ENCODE results near the gene HSPA6.
"Not testable (repeated sequence)": the region's sequence is repeated elsewhere in the genome, so short reads cannot be mapped to it uniquely, and the experiment has no call there.

Gene HSPA6

DNA sequence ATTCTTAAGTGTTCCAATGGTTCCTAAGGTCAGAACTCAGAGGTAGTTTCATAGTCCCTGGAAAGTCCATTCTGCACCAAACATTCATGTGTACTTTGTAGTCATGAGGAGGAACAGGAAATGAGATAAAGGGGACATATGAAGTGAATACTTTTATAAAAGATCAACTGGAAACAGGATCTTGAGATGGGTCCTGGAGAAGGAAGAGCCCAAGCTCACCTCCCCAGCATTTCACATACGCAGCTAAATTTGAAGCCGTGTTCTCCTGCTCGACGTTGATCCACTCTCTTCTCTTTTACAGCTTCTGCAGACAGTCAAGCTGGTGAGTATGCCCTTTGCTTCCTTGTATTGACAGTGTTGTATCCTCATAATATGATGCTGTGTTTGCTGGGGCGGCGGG, 18.7 kb upstream of the HSPA6 start:
- DNase-seq = no peak

DNA sequence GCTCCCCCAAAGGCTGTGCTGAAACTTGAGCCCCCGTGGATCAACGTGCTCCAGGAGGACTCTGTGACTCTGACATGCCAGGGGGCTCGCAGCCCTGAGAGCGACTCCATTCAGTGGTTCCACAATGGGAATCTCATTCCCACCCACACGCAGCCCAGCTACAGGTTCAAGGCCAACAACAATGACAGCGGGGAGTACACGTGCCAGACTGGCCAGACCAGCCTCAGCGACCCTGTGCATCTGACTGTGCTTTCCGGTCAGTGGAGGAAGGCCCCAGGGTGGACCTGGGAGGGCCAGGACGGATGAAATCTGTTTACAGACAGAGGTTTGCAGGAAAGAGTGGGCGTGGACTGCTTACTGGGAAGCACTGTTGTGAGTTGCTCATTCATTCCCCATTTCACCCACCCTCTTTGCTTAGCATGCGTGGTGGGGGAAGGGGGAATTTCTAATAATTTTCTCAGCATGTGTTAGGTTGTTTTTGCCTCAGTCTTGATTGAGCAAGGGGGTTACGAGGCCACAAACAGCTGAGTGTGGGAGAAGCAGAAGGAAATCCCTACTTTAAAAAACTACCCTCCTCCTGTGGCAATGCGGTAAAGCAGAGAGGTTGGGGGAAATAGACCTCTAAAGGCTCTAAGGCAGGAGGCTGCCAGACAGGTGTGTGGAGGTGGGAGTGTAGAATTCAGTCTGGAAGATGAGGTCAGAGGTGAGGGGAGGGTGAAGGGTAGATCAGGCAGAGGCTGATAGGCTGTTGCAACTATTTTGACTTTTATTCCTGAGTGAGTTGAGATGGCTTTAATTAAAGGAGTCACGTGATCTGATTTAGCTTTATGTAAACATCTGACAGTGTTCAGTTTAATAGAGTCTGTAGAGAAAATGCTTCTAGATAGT, 17.8 kb upstream of the HSPA6 start:
- DNase-seq = no peak

DNA sequence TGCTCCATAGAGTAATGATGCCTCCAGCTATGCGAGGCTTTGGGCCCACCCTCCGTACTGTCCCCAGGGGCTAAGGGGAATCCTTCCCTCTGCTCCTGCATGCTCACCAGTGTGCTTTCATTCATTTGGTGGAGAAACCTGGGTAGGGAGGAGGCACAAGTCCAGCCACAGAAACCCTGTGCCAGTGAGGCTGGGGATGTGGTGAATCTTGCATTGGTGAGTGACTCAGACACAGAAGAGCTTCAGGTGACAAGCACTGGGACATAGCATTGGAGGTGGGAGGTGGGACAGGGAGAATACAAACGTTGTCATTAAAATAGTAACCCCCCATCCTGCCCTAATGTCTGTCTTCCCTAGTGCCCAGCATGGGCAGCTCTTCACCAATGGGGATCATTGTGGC, 13.9 kb upstream of the HSPA6 start:
- no peak for DNase-seq

DNA sequence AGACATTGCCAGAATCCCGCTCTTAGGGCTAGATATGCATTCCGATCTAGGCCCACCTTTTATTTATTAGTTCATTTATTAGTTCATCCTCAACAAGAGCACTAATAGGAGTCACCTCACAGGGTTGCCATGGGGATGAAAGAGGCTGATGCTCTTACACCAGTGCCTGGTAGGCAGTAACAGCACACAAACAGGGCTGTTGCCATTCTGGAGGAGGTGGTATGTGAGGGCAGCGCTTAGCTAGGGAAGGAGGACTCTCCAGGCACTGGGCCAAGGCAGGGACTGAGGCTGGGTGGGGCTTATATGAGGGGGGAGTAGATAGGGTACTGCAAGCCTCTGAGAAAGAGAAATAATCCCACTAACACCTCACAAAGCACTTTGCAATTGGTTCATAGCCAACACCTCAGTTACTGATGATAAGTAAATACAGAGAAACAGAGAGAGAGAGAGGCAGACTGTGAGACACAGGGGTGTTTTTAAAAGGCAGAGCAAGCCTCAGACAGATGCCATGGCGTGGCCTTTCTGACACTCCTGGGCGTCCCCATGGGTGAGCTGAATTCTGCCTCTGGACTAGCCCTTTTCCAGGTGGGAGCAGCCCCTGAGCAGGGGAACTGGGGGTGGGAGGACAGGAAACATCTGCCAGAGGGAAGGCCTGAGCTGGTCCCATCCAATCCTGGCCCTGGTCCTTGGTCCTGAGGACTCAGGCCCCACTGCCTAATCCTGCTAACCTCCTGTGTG, 13.2 kb upstream of the HSPA6 start:
- DNase-seq = no peak

DNA sequence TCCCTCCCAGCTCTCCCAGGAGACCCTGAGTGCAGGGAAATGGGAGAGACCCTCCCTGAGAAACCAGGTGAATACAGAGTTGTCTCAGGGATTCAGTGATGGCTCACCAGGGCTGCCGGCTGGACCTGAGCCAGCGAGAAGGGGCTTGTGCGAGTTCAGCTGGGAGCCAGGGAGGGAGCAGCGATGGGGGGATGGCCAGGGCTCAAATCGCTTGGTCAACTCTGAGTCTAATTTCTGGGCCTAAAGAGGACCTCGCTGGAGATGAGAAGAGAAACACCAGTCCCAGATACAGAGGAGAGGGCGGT, 12.6 kb upstream of the HSPA6 start:
- DNase-seq = no peak

DNA sequence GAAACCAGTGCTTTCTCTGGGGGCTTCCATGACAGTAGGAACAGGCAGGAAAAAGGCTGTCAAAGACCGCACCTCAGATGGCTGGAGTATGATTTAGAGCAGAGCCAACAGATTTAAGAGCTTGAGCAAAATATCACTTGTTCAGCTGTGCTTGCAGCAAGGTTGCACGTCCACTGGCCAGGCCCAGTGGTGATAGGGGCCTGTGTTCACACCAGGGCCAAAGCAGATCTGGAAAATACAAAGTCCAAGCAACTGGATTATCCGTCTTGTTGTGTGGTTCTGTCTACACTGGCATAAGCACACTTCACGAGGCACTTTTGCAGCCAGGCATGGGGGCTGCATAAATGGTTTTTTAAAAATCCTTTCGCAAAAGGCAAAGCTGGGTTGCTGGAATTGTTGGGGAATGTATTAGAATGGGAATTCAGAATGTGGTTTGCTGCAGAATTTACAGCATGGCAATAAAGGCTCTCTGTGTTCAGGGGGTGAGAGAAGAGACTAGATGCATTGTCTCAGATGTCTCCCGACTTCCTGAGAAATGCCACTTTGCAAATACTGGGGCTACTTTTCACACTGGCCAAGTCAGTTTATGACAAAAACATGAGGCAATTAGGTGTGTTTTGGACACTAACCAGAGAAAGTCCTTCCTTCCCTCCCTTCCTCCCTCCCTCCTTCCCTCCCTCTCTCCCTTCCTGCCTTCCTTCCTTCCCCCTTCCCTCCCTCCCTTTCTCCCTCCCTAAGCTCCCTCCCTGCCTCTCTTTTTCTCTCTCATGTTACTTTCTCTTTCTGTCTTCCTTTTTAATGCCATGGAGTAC, 11.5 kb upstream of the HSPA6 start:
- DNase-seq = not testable (repeated sequence)

DNA sequence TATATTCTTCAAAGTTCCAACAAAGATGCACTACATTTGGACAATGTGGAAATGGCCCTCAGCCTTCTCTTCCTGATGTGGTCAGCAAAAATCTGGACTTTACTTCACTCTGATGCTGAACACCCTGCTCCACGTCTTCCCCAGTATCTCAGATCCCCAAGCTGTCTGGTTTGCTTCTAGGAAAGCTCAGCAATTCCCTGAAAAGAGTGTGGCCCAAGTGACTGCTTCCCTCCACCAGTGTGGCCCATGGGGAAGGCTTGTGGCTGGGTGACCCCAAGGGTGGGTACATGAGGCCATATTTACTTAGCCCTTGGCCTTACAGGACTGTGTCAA, 10.9 kb upstream of the HSPA6 start:
- DNase-seq = not testable (repeated sequence)

DNA sequence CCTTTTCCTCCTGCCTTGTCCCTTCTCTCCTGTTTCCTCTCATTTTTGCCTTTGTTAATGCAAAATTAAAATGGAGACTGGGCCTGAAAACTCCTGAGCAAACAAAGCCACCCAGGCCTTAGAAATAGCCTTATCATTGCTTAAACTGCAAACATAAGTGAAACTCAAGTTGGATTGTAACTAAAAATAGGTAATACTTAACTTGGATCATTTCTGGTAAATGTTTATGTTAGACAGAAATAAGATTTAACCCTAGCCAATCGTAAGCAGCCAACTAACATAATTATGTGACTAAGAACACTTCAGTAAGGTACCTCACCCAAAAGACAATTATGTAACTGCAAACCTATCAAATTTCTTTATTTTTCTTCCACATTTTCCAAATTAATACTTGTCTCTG, 10.4 kb upstream of the HSPA6 start:
- not testable (repeated sequence) for DNase-seq

DNA sequence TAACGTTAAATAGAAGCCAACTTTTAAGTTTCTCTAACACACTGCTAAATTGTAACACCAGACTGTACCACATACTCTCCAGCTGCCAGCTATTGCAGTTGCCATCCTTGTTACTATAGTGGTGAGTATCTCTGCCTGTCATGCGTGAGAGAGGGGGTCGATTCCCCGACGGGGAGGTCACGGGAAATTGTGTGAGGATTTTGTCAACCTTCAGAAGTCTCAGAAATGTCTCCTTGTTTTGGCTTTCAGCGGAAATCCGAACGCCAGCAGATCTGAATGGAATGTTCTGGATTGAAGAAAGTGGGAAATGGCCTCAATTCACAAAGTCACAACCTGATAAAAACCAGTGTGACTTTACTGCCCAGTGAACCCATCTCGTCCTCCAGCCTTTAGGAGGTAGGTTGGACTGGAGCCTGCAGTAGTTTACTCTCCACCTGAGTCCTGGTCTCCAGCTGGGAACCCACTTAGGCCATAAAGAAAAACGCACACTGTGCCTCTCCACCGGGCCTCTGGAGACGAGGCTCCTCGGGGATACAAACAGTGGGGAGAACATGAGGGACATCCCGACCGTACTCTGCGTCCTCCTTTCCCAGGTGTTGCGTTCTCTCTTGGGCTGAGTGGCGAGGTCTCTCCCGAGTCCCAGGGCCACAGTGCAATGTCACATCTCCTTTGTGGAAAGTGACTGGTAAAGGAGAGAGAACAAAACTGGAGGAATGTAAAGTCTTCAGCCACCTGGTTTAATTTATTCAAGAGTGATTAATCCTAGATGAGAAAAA, 1.1 kb upstream of the HSPA6 start:
- not testable (repeated sequence) for DNase-seq

DNA sequence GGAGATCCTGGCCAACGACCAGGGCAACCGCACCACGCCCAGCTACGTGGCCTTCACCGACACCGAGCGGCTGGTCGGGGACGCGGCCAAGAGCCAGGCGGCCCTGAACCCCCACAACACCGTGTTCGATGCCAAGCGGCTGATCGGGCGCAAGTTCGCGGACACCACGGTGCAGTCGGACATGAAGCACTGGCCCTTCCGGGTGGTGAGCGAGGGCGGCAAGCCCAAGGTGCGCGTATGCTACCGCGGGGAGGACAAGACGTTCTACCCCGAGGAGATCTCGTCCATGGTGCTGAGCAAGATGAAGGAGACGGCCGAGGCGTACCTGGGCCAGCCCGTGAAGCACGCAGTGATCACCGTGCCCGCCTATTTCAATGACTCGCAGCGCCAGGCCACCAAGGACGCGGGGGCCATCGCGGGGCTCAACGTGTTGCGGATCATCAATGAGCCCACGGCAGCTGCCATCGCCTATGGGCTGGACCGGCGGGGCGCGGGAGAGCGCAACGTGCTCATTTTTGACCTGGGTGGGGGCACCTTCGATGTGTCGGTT, 477 bp downstream of the HSPA6 start:
- DNase-seq = not testable (repeated sequence)

DNA sequence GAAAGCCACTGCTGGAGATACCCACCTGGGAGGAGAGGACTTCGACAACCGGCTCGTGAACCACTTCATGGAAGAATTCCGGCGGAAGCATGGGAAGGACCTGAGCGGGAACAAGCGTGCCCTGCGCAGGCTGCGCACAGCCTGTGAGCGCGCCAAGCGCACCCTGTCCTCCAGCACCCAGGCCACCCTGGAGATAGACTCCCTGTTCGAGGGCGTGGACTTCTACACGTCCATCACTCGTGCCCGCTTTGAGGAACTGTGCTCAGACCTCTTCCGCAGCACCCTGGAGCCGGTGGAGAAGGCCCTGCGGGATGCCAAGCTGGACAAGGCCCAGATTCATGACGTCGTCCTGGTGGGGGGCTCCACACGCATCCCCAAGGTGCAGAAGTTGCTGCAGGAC, 981 bp downstream of the HSPA6 start:
- not testable (repeated sequence) for DNase-seq

DNA sequence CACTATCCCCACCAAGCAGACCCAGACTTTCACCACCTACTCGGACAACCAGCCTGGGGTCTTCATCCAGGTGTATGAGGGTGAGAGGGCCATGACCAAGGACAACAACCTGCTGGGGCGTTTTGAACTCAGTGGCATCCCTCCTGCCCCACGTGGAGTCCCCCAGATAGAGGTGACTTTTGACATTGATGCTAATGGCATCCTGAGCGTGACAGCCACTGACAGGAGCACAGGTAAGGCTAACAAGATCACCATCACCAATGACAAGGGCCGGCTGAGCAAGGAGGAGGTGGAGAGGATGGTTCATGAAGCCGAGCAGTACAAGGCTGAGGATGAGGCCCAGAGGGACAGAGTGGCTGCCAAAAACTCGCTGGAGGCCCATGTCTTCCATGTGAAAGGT, 1.6 kb downstream of the HSPA6 start:
- not testable (repeated sequence) for DNase-seq

DNA sequence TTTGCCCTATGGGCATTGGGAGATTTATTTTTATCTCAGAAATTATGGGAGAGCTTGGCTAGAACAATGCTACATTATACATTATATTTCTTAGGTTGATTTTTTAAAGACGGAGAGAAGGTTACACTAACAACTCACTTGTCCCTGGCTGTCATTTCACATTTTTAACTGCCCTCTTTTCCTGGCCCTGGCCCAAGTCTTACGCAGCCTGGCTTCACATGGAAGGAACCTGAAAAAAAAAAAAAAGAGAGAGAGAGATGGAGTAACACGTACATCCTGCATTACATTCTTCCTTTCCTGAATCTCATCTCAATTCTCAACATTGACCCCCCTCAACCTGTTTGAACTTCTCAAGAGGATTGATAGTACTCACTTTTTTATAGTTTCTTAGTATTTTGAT, 4.2 kb downstream of the HSPA6 start:
- DNase-seq = not testable (repeated sequence)

DNA sequence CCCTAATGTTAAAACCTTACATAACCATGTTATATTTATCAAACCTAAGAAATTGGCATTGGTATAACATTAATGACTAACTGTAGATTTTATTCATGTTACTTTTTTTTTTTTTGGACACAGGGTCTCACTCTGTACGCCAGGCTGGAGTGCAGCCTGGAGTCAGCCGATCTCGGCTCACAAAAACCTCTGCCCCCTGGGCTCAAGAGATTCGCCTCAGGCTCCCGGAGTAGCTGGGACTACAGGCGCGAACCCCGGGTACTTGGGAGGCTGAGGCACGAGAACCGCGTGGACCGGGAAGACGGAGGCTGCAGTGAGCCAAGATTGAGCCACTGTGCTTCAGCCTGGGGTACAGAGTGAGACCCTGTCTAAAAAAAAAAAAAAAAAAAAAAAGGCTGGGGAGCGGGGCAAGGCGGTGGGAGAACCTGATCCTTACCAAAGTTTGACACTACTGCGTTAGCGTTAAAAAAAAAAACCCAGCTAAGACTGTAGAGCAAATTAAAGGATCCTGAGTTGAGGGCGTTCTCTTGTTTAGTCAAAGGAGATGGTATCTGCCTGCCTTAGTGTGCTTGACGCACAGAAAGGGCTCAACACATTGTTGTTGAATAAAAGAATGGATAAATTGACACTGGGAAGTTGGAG, 5.2 kb downstream of the HSPA6 start:
- DNase-seq = not testable (repeated sequence)

DNA sequence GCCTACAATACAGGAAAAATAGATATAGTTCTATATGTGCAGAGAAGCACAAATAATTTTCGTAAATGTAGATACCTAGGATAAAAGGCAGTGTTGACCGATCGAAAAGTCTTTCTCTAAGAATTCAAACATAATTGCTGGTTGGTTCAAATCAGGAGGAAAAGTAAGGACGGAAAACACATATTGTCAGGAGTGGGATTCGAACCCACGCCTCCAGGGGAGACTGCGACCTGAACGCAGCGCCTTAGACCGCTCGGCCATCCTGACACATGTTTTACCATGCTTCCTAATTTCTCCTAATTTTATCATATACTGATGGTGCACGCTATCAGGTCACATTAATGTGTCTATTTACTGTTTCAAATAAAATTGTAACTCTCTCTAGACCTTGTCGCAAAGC, 5.8 kb downstream of the HSPA6 start:
- not testable (repeated sequence) for DNase-seq

DNA sequence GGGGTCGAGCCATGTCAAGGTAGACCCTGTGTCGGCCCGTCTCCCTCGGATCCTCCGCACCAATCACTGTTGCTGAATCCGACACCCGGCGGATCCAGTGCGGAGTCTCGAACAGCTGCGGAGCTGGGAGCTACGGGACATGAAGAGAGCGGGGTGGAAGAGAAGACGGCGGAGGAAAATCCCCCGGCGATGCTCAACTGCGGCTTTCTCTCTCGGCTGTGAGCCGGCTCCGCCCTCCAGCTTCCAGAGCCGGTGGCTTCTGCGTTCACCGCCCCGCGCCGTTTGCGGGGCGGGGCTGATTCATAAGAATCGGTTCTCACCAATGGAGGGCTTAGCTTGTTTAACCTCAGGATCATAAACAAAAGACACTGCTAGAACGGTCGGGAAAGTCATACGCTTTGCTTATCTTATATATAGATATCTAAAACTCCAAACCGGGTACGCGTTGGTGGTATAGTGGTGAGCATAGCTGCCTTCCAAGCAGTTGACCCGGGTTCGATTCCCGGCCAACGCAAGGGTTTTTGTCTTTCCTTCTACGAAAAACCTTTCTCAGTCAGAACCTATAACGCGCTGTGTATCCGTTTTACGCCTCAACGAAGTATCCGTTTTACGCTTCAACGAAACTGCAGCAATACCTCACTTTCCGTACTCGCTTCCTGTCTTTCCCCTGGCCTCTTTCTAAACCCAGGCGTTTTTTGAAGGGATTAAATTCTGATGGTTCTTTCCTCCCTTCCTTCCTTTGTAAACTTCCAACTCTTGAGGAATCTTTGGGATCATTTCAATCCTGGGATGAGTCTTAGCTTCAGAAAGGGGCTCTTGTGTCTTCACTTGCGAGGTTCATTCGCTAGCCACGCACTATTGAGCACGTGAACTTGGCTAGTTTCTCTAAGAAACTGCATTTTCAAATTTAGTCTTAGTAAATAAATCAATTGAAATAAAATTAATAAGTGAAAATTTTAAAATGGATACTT, 6.6 kb downstream of the HSPA6 start:
- peak; percentile 66 for DNase-seq

DNA sequence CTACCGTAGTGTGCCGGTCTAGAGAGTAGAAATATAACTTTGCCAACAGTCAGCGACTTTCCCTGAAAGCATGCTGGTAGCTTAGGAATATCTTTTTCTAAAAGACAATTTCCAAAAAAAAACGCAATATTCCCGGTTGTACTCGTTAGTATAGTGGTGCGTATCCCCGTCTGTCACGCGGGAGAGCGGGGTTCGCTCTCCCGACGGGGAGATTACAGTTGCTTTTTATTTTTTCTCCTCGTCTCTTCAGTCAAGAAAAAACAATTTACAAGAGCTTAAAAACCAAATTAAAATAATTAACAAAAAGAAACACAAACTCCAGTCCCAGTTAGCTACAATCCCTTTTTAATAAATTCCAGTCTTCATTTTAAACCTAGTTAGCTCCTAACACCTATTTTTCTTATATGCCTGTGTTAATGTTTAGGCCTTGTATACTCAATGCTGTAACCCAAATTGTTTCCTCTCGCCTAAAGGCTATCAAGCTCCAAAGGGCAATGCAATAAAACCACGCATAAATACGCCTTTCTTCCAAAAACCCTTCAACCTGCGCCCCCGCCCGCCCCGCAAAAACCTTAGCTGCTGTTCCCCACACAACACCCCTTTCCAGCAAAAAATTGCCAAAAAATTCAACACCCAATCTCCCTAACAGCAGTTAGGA, 7.8 kb downstream of the HSPA6 start:
- DNase-seq = no peak

DNA sequence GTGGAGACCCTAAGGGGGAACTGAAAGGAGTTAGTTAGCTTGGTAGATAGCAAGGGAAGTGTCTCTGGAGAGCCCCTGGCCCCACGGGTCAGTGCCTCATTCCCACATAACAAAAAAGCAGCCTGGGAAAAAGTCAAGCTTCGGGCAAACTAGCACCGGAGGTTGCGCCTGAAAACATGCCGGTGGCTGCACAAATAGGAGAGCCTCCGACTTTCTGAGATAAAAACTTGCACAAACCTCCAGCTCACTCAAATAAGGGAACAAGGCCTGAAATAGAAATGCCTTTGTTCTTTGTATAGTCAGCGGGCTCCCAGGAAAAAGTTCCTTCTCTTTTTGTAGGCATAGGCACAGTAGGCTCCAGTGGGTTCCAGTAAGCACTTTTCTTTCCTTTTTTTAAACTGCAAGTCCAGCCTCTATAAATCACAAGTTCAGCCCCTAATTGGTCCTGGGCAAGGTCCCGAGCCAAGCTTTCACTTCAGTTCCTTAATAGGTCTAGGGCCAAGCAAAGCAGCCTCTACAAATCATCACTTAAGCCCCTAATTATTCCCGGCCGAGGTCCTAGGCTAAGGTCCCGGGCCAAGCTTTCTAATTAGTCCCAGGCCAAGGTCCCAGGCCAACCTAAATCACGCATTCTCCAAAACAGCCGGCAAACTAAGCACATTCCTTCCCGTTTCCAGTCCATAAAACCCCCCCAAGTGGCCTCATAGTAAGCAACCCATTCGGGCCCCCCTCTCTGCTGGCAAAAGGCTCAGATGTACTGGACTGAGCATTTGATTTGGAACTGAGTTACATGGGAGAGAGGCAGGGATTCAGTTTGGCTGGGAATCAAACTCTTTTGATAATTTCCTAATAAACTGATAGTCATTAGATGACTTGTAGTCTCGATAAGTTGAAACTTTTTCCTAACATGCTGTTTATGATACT, 8.6 kb downstream of the HSPA6 start:
- DNase-seq = not testable (repeated sequence)

DNA sequence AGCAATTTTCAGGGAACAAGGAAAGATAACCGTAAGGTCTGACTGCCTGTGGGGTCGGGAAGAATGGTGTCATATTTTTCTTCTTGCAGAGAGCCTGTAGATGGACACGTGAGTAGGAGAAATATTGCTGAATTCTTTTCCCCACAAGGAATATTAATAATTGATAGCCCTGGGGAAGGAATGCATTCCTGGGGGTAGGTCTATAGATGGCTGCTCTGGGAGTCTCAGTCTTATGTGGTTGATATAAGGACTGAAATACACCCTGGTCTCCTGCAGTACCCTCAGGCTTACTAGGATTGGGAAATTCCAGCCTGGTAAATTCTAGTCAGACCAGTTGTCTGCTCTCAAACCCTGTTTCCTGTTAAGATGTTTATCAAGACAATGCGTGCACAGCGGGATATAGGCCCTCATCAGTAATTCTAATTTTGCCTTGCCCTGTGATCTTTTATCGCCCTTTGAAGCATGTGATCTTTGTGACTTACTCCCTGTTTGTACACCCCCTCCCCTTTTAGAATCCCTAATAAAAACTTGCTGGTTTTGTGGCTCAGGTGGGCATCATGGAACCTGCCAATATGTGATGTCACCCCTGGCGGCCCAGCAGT, 12.8 kb downstream of the HSPA6 start:
- not testable (repeated sequence) for DNase-seq
